K562 (cell line): Measurements from ENCODE around the gene ARSK. TPM values are rescaled to one million over a fixed set of nuclear protein-coding genes. Genes with fewer than 3 reads are reported as not detected.

Source experiments
- DIDO1 ChIP-seq: fragments of 450-650 bp; IDR thresholded peaks from 2 replicates; pipeline ENCODE4 v1.6.1; 2016; ENCODE audit warnings: low read depth, missing biosample characterization, missing genetic modification characterization
- EP400 ChIP-seq: fragments of 450-650 bp; IDR thresholded peaks from 2 replicates; pipeline ENCODE4 v1.6.1; 2017; ENCODE audit warnings: antibody characterized with exemption, mild to moderate bottlenecking, moderate library complexity
- KDM4B ChIP-seq, 2 experiments: fragments of 450-650 bp in 1 of 2; sonication (generic) in 1 of 2; IDR thresholded peaks; 2 replicates each; pipeline ENCODE4 v1.6.1; 2016 to 2017; ENCODE audit warnings: borderline replicate concordance in 2 of 2, antibody characterized with exemption in 1 of 2, low read depth in 1 of 2, mild to moderate bottlenecking in 1 of 2
- MBD2 ChIP-seq: sonication (generic); IDR thresholded peaks from 2 replicates; pipeline ENCODE4 v1.6.1; 2016; ENCODE audit warnings: low read depth, borderline replicate concordance
- PHB ChIP-seq: fragments of 250-450 bp; sonication (Bioruptor Pico); IDR thresholded peaks from 2 replicates; pipeline ENCODE4 v1.5.0; 2021
- TRIM28 ChIP-seq: fragments of 450-650 bp; IDR thresholded peaks from 2 replicates; pipeline ENCODE4 v1.6.1; 2017
- ZBED1 ChIP-seq: IDR thresholded peaks from 2 replicates; pipeline ENCODE4 v1.6.1; 2014
- ZNF408 ChIP-seq: fragments of 250-450 bp; sonication (Bioruptor Pico); IDR thresholded peaks from 2 replicates; pipeline ENCODE4 v1.4.0; 2020; ENCODE audit warnings: low read depth, mild to moderate bottlenecking, moderate library complexity
- polyA plus RNA-seq, 8 experiments: library from polyadenylated mRNA; depleted of rRNA in 4 of 8; stranded (reverse) in 5 of 8; unstranded in 3 of 8; fragments of >200 nt; fragmentation: Nextera tagmentation in 2 of 8; fragmentation: Illumina TruSeq in 1 of 8; extraction: Ambion mirVana in 2 of 8; extraction: Trizol in 1 of 8; gene quantifications; 2 replicates each; pipeline versions ENCODE4 v1.2.1 to v1.2.3, GENCODE V29; 2011 to 2014; ENCODE audit warnings: inconsistent platforms in 1 of 8, missing spikeins in 1 of 8
- total RNA-seq, 7 experiments: library from RNA; depleted of rRNA in 6 of 7; stranded (reverse); fragments of >200 nt in 6 of 7; fragmentation: Illumina TruSeq in 2 of 7; extraction: Trizol in 2 of 7; gene quantifications; 2 replicates each; pipeline versions ENCODE4 v1.2.1 to v1.2.3, GENCODE V29; 2011 to 2021; ENCODE audit warnings: low replicate concordance in 1 of 7
- TF ChIP-seq, protein P1 (sequence below): IDR thresholded peaks from 2 replicates; pipeline ENCODE4 v1.6.1; 2014; ENCODE audit warnings: antibody characterized with exemption
- TF ChIP-seq, protein P2 (sequence below): sonication (generic); formaldehyde crosslinking; IDR thresholded peaks from 2 replicates; pipeline ENCODE4 v1.8.1; 2022; ENCODE audit warnings: missing genetic modification reagents
- TF ChIP-seq, protein P3 (sequence below), 2 experiments: fragments of 450-650 bp; IDR thresholded peaks; 2 replicates each; pipeline ENCODE4 v1.6.1; 2016; ENCODE audit warnings: mild to moderate bottlenecking in 2 of 2, borderline replicate concordance in 1 of 2, low read depth in 1 of 2, moderate library complexity in 1 of 2
- TF ChIP-seq, protein P4 (sequence below): fragments of 450-650 bp; IDR thresholded peaks from 2 replicates; pipeline ENCODE4 v1.6.1; 2016; ENCODE audit warnings: antibody characterized with exemption

ARSK gene
- total and polyA plus RNA-seq, 9 of the 15 experiments (the other 6 are each of a cell fraction or from before 2014, with no cell fraction given): 2.7 to 9.4 (median 7.1) TPM

DNA sequence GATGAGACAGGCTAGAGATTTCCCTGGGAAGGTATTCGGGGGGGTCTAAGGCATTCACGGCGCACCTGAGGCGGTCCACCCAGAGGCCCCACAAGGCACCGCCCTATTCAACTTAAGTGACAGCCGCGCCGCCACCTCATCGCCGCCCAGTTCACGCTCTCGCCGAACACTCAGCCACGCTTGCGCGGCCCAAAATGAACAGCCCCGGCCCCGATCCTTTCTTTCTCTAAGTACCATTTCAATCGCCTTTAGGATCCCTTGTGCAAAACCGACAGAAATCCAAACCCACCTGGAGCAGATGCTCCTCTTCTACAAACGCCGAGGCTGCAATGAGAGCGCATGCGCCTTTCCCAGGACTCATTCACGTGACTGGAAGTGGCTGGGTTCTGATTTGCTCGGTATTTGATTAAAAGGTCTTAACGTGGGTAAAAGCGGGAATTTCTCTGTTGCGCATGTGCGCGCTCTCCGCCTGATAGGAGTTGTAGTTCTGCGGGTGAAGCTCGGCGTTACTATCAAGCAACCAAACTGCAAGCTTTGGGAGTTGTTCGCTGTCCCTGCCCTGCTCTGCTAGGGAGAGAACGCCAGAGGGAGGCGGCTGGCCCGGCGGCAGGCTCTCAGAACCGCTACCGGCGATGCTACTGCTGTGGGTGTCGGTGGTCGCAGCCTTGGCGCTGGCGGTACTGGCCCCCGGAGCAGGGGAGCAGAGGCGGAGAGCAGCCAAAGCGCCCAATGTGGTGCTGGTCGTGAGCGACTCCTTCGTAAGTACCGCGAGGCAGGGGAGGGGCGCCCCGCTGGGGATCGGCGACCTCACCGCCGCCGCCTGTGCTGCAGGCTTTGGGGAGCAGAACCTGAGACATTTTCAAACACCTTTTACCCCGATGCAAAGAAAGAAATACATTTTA lies at the start of gene ARSK, which contains the start of gene SKIC3 (continued):
- TF ChIP-seq, protein P1, sequence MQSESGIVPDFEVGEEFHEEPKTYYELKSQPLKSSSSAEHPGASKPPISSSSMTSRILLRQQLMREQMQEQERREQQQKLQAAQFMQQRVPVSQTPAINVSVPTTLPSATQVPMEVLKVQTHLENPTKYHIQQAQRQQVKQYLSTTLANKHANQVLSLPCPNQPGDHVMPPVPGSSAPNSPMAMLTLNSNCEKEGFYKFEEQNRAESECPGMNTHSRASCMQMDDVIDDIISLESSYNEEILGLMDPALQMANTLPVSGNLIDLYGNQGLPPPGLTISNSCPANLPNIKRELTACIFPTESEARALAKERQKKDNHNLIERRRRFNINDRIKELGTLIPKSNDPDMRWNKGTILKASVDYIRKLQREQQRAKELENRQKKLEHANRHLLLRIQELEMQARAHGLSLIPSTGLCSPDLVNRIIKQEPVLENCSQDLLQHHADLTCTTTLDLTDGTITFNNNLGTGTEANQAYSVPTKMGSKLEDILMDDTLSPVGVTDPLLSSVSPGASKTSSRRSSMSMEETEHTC: peak; percentile 93
- TF ChIP-seq ZBED1 (no peak), KDM4B (IDR thresholded peaks at IDR 0.05; ENCODE audit: borderline replicate concordance in 2 of 2, low read depth in 1 of 2) (no peak), EP400 (peak; percentile 95), PHB (CRISPR knock-in tag) (no peak), MBD2 (no peak), ZNF408 (CRISPR knock-in tag) (no peak), DIDO1 (tag) (peak; percentile 66; the same call in 1 of the 2 replicates), TRIM28 (no peak)
- TF ChIP-seq, protein P2, sequence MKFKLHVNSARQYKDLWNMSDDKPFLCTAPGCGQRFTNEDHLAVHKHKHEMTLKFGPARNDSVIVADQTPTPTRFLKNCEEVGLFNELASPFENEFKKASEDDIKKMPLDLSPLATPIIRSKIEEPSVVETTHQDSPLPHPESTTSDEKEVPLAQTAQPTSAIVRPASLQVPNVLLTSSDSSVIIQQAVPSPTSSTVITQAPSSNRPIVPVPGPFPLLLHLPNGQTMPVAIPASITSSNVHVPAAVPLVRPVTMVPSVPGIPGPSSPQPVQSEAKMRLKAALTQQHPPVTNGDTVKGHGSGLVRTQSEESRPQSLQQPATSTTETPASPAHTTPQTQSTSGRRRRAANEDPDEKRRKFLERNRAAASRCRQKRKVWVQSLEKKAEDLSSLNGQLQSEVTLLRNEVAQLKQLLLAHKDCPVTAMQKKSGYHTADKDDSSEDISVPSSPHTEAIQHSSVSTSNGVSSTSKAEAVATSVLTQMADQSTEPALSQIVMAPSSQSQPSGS (CRISPR knock-in tag): no peak
- TF ChIP-seq, protein P3, sequence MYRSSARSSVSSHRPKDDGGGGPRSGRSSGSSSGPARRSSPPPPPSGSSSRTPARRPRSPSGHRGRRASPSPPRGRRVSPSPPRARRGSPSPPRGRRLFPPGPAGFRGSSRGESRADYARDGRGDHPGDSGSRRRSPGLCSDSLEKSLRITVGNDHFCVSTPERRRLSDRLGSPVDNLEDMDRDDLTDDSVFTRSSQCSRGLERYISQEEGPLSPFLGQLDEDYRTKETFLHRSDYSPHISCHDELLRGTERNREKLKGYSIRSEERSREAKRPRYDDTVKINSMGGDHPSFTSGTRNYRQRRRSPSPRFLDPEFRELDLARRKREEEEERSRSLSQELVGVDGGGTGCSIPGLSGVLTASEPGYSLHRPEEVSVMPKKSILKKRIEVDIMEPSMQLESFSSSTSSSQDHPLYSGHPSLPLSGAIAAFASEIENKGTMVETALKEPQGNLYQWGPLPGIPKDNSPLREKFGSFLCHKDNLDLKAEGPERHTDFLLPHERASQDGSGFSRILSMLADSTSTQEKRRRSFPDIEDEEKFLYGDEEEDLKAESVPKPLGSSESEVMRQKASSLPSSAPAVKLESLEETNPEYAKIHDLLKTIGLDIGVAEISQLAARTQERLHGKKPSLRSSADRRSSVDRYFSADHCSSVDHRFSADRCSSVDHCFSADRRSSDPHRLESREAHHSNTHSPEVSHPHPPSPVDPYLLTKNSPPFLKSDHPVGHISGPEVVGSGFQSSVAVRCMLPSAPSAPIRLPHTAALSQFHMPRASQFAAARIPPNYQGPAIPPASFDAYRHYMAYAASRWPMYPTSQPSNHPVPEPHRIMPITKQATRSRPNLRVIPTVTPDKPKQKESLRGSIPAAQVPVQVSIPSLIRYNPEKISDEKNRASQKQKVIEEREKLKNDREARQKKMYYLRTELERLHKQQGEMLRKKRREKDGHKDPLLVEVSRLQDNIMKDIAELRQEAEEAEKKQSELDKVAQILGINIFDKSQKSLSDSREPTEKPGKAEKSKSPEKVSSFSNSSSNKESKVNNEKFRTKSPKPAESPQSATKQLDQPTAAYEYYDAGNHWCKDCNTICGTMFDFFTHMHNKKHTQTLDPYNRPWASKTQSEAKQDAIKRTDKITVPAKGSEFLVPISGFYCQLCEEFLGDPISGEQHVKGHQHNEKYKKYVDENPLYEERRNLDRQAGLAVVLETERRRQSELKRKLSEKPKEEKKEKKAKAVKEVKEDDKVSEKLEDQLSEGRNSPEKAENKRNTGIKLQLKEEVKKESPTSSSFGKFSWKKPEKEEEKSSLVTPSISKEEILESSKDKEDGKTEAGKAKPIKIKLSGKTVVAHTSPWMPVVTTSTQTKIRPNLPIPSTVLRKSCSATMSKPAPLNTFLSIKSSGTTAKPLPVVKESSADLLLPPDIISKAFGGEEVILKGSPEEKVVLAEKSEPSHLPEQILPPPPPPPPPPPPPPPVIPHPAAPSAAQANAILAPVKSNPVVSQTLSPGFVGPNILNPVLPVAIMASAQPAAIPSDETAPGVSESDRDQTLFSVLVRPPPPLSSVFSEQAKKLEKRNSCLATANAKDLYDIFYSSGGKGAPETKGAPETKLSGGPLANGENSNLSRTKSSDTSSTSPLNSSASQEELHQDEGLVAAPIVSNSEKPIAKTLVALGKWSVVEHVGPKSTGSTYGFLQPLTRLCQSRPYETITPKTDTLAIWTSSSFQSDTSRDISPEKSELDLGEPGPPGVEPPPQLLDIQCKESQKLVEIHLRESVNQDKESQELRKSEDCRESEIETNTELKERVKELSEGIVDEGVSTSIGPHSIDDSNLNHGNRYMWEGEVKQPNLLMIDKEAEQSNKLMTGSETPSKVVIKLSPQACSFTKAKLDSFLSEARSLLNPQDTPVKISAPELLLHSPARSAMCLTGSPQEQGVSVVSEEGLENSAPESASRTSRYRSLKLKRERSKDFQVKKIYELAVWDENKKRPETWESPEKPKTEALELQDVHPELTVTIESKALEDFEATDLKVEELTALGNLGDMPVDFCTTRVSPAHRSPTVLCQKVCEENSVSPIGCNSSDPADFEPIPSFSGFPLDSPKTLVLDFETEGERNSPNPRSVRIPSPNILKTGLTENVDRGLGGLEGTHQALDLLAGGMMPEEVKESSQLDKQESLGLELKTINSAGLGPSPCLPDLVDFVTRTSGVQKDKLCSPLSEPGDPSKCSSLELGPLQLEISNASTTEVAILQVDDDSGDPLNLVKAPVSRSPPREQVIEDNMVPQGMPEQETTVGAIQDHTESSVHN (IDR thresholded peaks at IDR 0.05; ENCODE audit: borderline replicate concordance in 1 of 2, low read depth in 1 of 2): no peak
- TF ChIP-seq, protein P4, sequence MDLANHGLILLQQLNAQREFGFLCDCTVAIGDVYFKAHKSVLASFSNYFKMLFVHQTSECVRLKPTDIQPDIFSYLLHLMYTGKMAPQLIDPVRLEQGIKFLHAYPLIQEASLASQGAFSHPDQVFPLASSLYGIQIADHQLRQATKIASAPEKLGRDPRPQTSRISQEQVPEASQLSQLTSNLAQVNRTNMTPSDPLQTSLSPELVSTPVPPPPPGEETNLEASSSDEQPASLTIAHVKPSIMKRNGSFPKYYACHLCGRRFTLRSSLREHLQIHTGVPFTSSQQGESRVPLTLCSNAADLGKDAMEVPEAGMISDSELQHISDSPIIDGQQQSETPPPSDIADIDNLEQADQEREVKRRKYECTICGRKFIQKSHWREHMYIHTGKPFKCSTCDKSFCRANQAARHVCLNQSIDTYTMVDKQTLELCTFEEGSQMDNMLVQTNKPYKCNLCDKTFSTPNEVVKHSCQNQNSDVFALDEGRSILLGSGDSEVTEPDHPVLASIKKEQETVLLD: peak; percentile 97
